Measurements from ENCODE around the gene CTXND2.

- TF ChIP-seq, protein P1, sequence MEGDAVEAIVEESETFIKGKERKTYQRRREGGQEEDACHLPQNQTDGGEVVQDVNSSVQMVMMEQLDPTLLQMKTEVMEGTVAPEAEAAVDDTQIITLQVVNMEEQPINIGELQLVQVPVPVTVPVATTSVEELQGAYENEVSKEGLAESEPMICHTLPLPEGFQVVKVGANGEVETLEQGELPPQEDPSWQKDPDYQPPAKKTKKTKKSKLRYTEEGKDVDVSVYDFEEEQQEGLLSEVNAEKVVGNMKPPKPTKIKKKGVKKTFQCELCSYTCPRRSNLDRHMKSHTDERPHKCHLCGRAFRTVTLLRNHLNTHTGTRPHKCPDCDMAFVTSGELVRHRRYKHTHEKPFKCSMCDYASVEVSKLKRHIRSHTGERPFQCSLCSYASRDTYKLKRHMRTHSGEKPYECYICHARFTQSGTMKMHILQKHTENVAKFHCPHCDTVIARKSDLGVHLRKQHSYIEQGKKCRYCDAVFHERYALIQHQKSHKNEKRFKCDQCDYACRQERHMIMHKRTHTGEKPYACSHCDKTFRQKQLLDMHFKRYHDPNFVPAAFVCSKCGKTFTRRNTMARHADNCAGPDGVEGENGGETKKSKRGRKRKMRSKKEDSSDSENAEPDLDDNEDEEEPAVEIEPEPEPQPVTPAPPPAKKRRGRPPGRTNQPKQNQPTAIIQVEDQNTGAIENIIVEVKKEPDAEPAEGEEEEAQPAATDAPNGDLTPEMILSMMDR (IDR thresholded peaks at IDR 0.05): no peak
- TF ChIP-seq POLR2AphosphoS5 (IDR thresholded peaks at IDR 0.05) (no peak), POLR2A (IDR thresholded peaks at IDR 0.05) (no peak)
Measured at GRCh38 chr1:150873521-150873920, 13.4 kb upstream of the CTXND2 start.
